ENCODE data around the gene CCDC88B. TPM values are rescaled to one million over a fixed set of nuclear protein-coding genes. Genes with fewer than 3 reads are reported as not detected.

CCDC88B gene
- total and polyA plus RNA-seq, 7 donors, result 2.6 to 157 (median 8.6) TPM

- DNase-seq, result no peak
- Histone ChIP-seq H3K4me3 (no peak overlapping the region), H3K9me3 (no peaks in the 10 kb centered on the region), H3K4me1 (peaks cover 0 to 24% (median 12%) of the 10 kb centered on the region in 4 donors), H3K27ac (no peak overlapping the region), H3K36me3 (no peaks in the 10 kb centered on the region), H3K27me3 (no peaks in the 10 kb centered on the region)
- intact Hi-C loops (cut with DNase I), result loop anchor here (2.0 kb wide), 1 partner anchor 25 kb away; the partner anchor contains the start of gene PRDX5
- 83 to 91% methylated on average over 18 of the region's 18 CpGs for WGBS, 2 donors
- no peak for TF ChIP-seq POLR2A (IDR thresholded peaks at IDR 0.05)
- no peak for TF ChIP-seq POLR2AphosphoS5 (IDR thresholded peaks at IDR 0.05)
- TF ChIP-seq, protein P1, sequence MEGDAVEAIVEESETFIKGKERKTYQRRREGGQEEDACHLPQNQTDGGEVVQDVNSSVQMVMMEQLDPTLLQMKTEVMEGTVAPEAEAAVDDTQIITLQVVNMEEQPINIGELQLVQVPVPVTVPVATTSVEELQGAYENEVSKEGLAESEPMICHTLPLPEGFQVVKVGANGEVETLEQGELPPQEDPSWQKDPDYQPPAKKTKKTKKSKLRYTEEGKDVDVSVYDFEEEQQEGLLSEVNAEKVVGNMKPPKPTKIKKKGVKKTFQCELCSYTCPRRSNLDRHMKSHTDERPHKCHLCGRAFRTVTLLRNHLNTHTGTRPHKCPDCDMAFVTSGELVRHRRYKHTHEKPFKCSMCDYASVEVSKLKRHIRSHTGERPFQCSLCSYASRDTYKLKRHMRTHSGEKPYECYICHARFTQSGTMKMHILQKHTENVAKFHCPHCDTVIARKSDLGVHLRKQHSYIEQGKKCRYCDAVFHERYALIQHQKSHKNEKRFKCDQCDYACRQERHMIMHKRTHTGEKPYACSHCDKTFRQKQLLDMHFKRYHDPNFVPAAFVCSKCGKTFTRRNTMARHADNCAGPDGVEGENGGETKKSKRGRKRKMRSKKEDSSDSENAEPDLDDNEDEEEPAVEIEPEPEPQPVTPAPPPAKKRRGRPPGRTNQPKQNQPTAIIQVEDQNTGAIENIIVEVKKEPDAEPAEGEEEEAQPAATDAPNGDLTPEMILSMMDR (IDR thresholded peaks at IDR 0.05), result no peak
- no peak for TF ChIP-seq EP300 (IDR thresholded peaks at IDR 0.05)
Measured at GRCh38 chr11:64343767-64344559, 4.0 kb downstream of the CCDC88B start.

DNA sequence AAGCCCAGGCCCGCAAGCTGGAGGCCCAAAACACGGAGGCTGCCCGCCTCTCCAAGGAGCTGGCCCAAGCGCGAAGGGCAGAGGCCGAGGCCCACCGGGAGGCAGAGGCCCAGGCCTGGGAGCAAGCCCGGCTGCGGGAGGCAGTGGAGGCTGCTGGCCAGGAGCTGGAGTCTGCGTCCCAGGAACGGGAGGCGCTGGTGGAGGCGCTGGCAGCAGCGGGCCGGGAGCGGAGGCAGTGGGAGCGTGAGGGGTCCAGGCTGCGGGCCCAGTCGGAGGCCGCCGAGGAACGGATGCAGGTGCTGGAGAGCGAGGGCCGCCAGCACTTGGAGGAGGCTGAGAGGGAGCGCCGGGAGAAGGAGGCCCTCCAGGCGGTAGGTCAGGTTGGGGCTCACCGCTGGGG is 4.8 kb downstream of the CCDC88B start:
- intact Hi-C loops (cut with DNase I), result no loop called here
- H3K27me3 ChIP-seq, result no peaks in the 10 kb centered on the region
- TF ChIP-seq POLR2A (IDR thresholded peaks at IDR 0.05) (no peak), POLR2AphosphoS5 (IDR thresholded peaks at IDR 0.05) (no peak), EP300 (IDR thresholded peaks at IDR 0.05) (no peak)
- TF ChIP-seq, protein P1 (IDR thresholded peaks at IDR 0.05), result no peak
- peaks cover 0 to 24% (median 12%) of the 10 kb centered on the region in 4 donors for H3K4me1 ChIP-seq
- H3K4me3 ChIP-seq, result no peak overlapping the region
- no peaks in the 10 kb centered on the region for H3K9me3 ChIP-seq
- 96 to 97% methylated on average over 28 of the region's 28 CpGs for WGBS, 2 donors
- no peak overlapping the region for H3K27ac ChIP-seq
- DNase-seq, result no peak
- no peaks in the 10 kb centered on the region for H3K36me3 ChIP-seq

DNA sequence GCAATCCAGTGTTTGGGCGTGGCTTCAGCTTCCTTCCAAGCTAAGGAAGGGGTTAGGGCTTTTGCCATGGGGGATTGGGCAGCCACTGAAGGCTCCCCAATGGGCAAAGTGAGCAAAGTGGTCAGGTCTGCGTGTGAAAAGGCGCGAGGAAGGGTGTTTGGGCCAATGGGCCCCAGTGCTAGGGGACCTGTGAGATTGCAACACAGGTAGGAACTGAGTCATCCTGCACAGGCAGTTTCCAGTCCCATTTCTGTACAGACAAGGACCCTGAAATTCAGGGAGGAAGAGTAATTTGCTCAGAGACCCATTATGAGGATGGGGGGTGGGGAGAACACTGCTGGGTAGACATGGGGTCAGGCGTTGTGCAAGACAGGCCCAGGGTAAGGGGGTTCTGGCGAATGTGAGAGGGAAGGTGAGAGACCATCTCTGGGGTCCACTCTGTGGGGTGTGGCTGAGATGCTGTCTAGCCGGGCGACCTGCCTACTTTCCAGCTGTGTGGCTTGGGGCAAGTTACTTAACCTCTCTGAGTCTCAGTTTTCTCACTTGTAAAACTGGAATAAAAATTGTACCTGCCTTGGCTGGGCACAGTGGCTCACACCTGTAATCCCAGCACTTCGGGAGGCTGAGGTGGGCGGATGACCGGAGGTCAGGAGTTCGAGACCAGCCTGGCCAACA is 7.3 kb downstream of the CCDC88B start:
- H3K4me1 ChIP-seq, result peaks cover 0 to 11% (median 4%) of the 10 kb centered on the region in 4 donors
- H3K9me3 ChIP-seq, result no peaks in the 10 kb centered on the region
- DNase-seq, result no peak
- H3K27me3 ChIP-seq, result no peaks in the 10 kb centered on the region
- intact Hi-C loops (cut with DNase I), result no loop called here
- no peaks in the 10 kb centered on the region for H3K36me3 ChIP-seq
- WGBS, 2 donors, result 88 to 91% methylated on average over 12 of the region's 12 CpGs
- no peak for TF ChIP-seq POLR2A (IDR thresholded peaks at IDR 0.05)
- no peak for TF ChIP-seq POLR2AphosphoS5 (IDR thresholded peaks at IDR 0.05)
- TF ChIP-seq, protein P1 (IDR thresholded peaks at IDR 0.05), result no peak
- no peak for TF ChIP-seq EP300 (IDR thresholded peaks at IDR 0.05)
- no peak overlapping the region for H3K4me3 ChIP-seq
- no peak overlapping the region for H3K27ac ChIP-seq

GRCh38 chr11:64348383-64349024 is 8.5 kb downstream of the CCDC88B start:
- no peaks in the 10 kb centered on the region for H3K27me3 ChIP-seq
- DNase-seq, result no peak
- TF ChIP-seq POLR2A (IDR thresholded peaks at IDR 0.05), result no peak
- TF ChIP-seq POLR2AphosphoS5 (IDR thresholded peaks at IDR 0.05), result no peak
- TF ChIP-seq, protein P1 (IDR thresholded peaks at IDR 0.05), result no peak
- TF ChIP-seq EP300 (IDR thresholded peaks at IDR 0.05), result no peak
- WGBS, 2 donors, result 48 to 80% methylated on average over 14 of the region's 14 CpGs
- intact Hi-C loops (cut with DNase I), result no loop called here
- no peaks in the 10 kb centered on the region for H3K36me3 ChIP-seq
- H3K4me3 ChIP-seq, result no peak overlapping the region
- no peaks in the 10 kb centered on the region for H3K4me1 ChIP-seq
- no peaks in the 10 kb centered on the region for H3K9me3 ChIP-seq
- H3K27ac ChIP-seq, result no peak overlapping the region
